IMR-90 (cell line): ENCODE results near the gene MYOM1.

Source experiments
- CTCF ChIP-seq: conservative IDR thresholded peaks from 2 replicates; pipeline ENCODE4 v1.5.1; 2012; ENCODE audit warnings: mild to moderate bottlenecking, low read depth, low read length, improper control_type of control experiment
- MAZ ChIP-seq: IDR thresholded peaks from 2 replicates; pipeline ENCODE4 v1.6.1; 2012; ENCODE audit warnings: low read depth, mild to moderate bottlenecking, low read length, improper control_type of control experiment, moderate library complexity, borderline replicate concordance
- POLR2A ChIP-seq: IDR thresholded peaks from 2 replicates; pipeline ENCODE4 v1.6.1; 2012; ENCODE audit warnings: mild to moderate bottlenecking, low read depth, low read length

GRCh38 chr18:3260995-3261372 lies 41.2 kb upstream of the MYOM1 start:
- no peak for TF ChIP-seq CTCF
- no peak for TF ChIP-seq POLR2A
- TF ChIP-seq MAZ, result no peak
